ENCODE data around the gene POLR3F. TPM values are rescaled to one million over a fixed set of nuclear protein-coding genes. Genes with fewer than 3 reads are reported as not detected.

POLR3F gene
- polyA plus RNA-seq, 3 donors = 4.1 to 6.7 (median 4.8) TPM

DNA sequence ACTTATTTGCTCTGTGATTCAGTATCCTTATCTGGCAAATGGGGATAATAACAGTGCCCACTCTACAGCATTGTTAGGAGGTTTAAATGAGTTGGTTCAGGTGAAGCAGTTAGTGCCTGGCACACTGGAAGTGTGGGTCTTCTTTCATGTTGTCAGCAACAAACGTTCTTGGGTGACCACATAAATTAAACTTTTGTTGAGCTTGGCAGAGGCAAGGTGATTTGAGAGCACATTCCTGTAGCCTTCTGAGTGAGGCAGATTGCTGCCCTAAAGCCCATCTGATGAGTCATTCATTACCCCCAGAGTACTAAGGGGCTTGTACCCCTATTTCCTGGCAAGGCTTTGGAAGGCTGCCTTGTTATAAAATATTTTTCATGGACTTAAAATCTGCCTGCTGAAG, 66.3 kb downstream of the POLR3F start:
- no peak for DNase-seq
- Histone ChIP-seq H3K4me1 (ENCODE audit: control insufficient read depth in 1 of 2, insufficient read depth in 2 of 2, low read length in 2 of 2) (no peaks in the 10 kb centered on the region), H3K4me3 (replicated peaks in 1 of 3; ENCODE audit: low read depth in 2 of 3, low read length in 3 of 3) (no peak overlapping the region), H2AFZ (ENCODE audit: insufficient read depth, low read depth, low read length, poor library complexity, severe bottlenecking) (no peak overlapping the region), H3K9ac (ENCODE audit: insufficient read depth, low read length, poor library complexity, severe bottlenecking) (no peak overlapping the region), H3K9me3 (replicated peaks in 1 of 2; ENCODE audit: control insufficient read depth in 1 of 2, insufficient read depth in 1 of 2, low read length in 2 of 2) (no peaks in the 10 kb centered on the region), H3K27ac (ENCODE audit: low read depth in 1 of 2, low read length in 2 of 2) (no peak overlapping the region), H4K20me1 (ENCODE audit: insufficient read depth, low read length) (peaks cover 5% of the 10 kb centered on the region), H3K27me3 (ENCODE audit: control insufficient read depth in 2 of 2, insufficient read depth in 2 of 2, low read length in 2 of 2) (no peaks in the 10 kb centered on the region), H3K79me2 (ENCODE audit: insufficient read depth, low read length) (peaks cover 4% of the 10 kb centered on the region), H3K4me2 (replicated peaks; ENCODE audit: extremely low read depth, low read length, poor library complexity, severe bottlenecking) (no peak overlapping the region), H3K36me3 (replicated peaks in 1 of 2; ENCODE audit: control insufficient read depth in 1 of 2, insufficient read depth in 2 of 2, low read length in 2 of 2) (peaks cover 82 to 96% of the 10 kb centered on the region in 2 donors)
- no peaks in the 10 kb centered on the region for H3K9me3 Mint-ChIP-seq
- H3K27me3 Mint-ChIP-seq (ENCODE audit: low read depth in 3 of 3) = no peaks in the 10 kb centered on the region
- H3K27ac Mint-ChIP-seq = peak overlapping the region in 2 of 7 donors; percentile 49 to 50
- peaks cover 79 to 90% of the 10 kb centered on the region in 2 donors for H3K36me3 Mint-ChIP-seq
- TF ChIP-seq CTCF (IDR thresholded peaks at IDR 0.05) = no peak
- intact Hi-C loops (cut with micrococcal nuclease) = no loop called here
- H3K4me1 Mint-ChIP-seq = no peaks in the 10 kb centered on the region
- H3K4me3 Mint-ChIP-seq = no peak overlapping the region
- WGBS (ENCODE audit: insufficient coverage) = no CpG with 5 or more reads among the region's 1 CpG

GRCh38 chr20:18533978-18534644, 66.9 kb downstream of the POLR3F start:
- Histone ChIP-seq H3K27me3 (ENCODE audit: control insufficient read depth in 2 of 2, insufficient read depth in 2 of 2, low read length in 2 of 2) (no peaks in the 10 kb centered on the region), H3K4me3 (replicated peaks in 1 of 3; ENCODE audit: low read depth in 2 of 3, low read length in 3 of 3) (no peak overlapping the region), H3K4me2 (replicated peaks; ENCODE audit: extremely low read depth, low read length, poor library complexity, severe bottlenecking) (no peak overlapping the region), H3K27ac (ENCODE audit: low read depth in 1 of 2, low read length in 2 of 2) (no peak overlapping the region), H3K4me1 (ENCODE audit: control insufficient read depth in 1 of 2, insufficient read depth in 2 of 2, low read length in 2 of 2) (no peaks in the 10 kb centered on the region), H3K9me3 (replicated peaks in 1 of 2; ENCODE audit: control insufficient read depth in 1 of 2, insufficient read depth in 1 of 2, low read length in 2 of 2) (no peaks in the 10 kb centered on the region), H2AFZ (ENCODE audit: insufficient read depth, low read depth, low read length, poor library complexity, severe bottlenecking) (no peak overlapping the region), H4K20me1 (ENCODE audit: insufficient read depth, low read length) (peaks cover 5% of the 10 kb centered on the region), H3K36me3 (replicated peaks in 1 of 2; ENCODE audit: control insufficient read depth in 1 of 2, insufficient read depth in 2 of 2, low read length in 2 of 2) (peaks cover 79 to 94% of the 10 kb centered on the region in 2 donors), H3K79me2 (ENCODE audit: insufficient read depth, low read length) (peaks cover under 1% of the 10 kb centered on the region), H3K9ac (ENCODE audit: insufficient read depth, low read length, poor library complexity, severe bottlenecking) (no peak overlapping the region)
- peaks cover 77 to 90% of the 10 kb centered on the region in 2 donors for H3K36me3 Mint-ChIP-seq
- H3K27ac Mint-ChIP-seq = peak overlapping the region in 3 of 7 donors; percentile 1 to 61 (median 5)
- TF ChIP-seq CTCF (IDR thresholded peaks at IDR 0.05) = no peak
- no peaks in the 10 kb centered on the region for H3K4me1 Mint-ChIP-seq
- no peak for DNase-seq
- peaks cover 0 to 1% (median 0%) of the 10 kb centered on the region in 3 donors for H3K27me3 Mint-ChIP-seq (ENCODE audit: low read depth in 3 of 3)
- intact Hi-C loops (cut with micrococcal nuclease) = no loop called here
- no peaks in the 10 kb centered on the region for H3K9me3 Mint-ChIP-seq
- no peak overlapping the region for H3K4me3 Mint-ChIP-seq
- WGBS (ENCODE audit: insufficient coverage) = no CpG with 5 or more reads among the region's 6 CpGs

Small RNAs within 50 kb of the gene (small RNA-seq; reads per million reads assigned to genes)
- gene MIR3192 (ENCODE audit: insufficient read length, low read depth) (not detected), gene RNA5SP476 (ENCODE audit: insufficient read length, low read depth) (not detected)

Other genes starting within 250 kb of the POLR3F start
- 1 to 10 TPM; 1.7 to 9.7 (median 3.4) TPM for gene ZNF133, start 178.9 kb upstream of the POLR3F start, polyA plus RNA-seq
- gene DZANK1, start 360 bp upstream of the POLR3F start, polyA plus RNA-seq = 1 to 10 TPM in 1 of 3 donors, under 1 TPM in 2; 0.17 to 1.3 (median 0.69) TPM
- gene RBBP9, start 29.8 kb downstream of the POLR3F start, polyA plus RNA-seq = 1 to 10 TPM; 3.5 to 6.9 (median 5.2) TPM
- gene SEC23B, start 40.5 kb downstream of the POLR3F start, polyA plus RNA-seq = 10 to 100 TPM; 38.9 to 88.1 (median 68.4) TPM
- 100 to 1,000 TPM; 101 to 206 (median 176) TPM for gene SMIM26, start 100.0 kb downstream of the POLR3F start, polyA plus RNA-seq
- gene DTD1, start 120.7 kb downstream of the POLR3F start, polyA plus RNA-seq = 10 to 100 TPM; 18.8 to 33.6 (median 26.3) TPM